GM19193 (cell line): ENCODE results near the gene FOXN3.

Experiments
- POLR2A ChIP-seq: IDR thresholded peaks from 4 replicates; pipeline ENCODE4 v1.6.1; 2011; ENCODE audit not compliant: insufficient read depth, insufficient read length; ENCODE audit errors: extremely low read depth

The FOXN3 gene

GRCh38 chr14:89266754-89267153 is 150.3 kb downstream of the FOXN3 start:
- TF ChIP-seq POLR2A, result no peak

DNA sequence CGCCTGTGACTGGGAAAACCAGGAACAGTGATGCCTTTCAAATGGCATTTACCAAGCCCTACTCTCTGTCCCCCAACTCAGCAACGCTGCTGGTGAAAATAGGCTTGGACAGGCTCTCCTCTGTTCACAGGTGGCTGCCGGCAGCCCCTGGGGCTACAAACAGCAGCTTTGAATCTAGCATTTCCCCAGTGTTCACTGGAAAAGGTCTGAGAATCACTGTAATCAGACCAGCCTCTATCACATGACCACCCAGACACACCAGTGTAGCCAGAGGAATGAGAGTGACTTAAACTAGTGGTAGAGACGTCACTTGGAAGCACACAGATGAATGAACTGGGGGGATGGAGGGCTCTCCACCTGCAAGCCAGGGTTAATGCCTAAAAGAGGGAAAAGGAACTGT is 151.8 kb downstream of the FOXN3 start:
- no peak for TF ChIP-seq POLR2A

GRCh38 chr14:89264196-89264800 is 152.7 kb downstream of the FOXN3 start:
- no peak for TF ChIP-seq POLR2A

DNA sequence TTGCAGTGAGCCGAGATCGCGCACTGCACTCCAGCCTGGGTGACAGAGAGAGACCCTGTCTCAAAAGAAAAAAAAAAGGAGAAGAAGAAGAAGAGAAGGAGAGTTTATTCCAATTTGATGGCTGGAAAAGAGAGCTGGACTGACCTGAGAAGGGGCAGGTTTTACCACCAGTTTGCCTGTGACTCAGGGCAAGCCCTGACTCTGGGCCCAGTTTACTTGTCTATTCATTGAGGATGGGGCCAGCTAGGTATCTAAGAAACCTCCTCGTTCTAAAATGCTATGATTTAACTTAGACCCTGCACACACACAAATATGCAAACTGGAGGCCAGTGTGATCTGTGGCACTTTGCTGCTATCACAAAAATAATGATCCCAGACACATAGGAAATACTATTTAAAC is 155.0 kb downstream of the FOXN3 start:
- no peak for TF ChIP-seq POLR2A

GRCh38 chr14:89260898-89261297 is 156.1 kb downstream of the FOXN3 start:
- TF ChIP-seq POLR2A, result no peak

DNA sequence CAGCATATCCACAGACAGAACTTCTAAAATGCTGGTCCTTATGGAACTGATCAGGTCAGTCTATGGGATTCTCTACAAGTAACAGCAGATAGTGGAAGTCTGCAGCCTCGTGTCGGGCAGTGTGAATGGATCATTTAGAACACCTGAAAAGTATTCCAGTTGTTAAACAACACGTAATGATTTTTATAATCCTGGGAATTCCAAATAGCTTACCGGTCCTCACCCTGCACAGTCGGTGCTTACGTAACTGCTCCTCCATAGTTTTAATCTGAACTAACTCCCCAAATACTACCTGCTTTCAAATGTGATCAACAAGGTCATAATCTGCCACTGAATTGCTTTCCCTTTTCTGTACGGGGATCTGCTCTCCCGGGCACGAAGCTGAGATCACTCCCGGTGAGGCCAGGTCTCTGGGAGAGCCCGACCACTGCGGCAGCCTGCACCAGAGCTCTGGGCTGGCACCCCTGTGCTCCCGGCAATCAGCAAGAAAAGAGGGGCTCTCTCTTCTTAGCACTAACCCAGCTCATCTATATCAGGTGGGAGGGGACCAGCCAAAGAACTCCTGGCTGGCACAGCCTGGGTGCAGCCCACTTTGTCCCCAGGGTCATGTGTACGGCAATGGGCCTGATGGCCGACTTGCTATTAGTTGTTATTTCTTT is 157.0 kb downstream of the FOXN3 start:
- TF ChIP-seq POLR2A, result no peak

DNA sequence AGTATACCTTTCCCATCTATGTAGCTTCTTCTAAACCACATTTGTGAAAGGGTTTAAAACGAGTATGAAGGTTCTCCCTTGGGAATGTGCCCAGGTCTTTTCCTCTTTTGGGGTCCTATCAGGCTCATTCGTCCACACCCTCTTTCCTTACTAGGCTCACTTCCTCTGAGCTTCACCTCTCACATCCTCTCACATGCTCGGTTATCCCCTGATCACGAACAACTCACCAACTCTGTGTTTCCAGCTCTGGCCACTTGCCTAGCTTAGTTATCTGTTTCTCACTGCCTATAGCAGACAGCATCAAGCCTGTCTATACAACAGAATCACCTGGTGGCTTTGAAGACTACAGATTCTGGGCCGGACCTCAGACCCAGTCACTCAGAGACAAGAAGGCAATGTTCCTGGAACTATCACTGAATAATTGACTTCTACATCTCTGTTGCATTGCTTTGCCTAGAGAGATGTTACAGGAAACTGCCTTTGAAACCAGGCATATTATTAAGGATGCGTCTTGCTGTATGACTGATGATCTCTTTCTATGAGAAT is 158.2 kb downstream of the FOXN3 start:
- TF ChIP-seq POLR2A, result no peak

GRCh38 chr14:89256951-89257350 is 160.1 kb downstream of the FOXN3 start:
- TF ChIP-seq POLR2A, result no peak

GRCh38 chr14:89256283-89256682 is 160.8 kb downstream of the FOXN3 start:
- no peak for TF ChIP-seq POLR2A

DNA sequence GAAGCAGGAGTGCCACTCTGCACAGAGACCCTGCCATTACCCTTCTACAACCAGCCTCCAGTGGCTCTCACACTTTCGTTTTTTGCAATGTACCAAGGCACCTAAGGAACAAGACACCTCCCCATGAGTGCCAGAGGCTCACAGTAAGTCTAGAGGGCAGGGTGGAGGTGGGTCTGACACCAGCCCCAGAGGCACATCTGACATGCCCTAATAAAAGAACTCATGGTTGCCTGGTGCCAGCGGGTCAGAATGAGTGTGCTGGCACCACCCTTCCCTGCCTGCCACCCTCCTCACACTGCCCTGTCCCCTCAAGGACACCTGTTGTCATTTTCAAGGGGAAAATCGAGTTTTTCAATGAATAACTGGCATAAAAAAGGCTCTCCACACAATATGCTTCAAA is 161.2 kb downstream of the FOXN3 start:
- no peak for TF ChIP-seq POLR2A

GRCh38 chr14:89255012-89255411 is 162.0 kb downstream of the FOXN3 start:
- no peak for TF ChIP-seq POLR2A

DNA sequence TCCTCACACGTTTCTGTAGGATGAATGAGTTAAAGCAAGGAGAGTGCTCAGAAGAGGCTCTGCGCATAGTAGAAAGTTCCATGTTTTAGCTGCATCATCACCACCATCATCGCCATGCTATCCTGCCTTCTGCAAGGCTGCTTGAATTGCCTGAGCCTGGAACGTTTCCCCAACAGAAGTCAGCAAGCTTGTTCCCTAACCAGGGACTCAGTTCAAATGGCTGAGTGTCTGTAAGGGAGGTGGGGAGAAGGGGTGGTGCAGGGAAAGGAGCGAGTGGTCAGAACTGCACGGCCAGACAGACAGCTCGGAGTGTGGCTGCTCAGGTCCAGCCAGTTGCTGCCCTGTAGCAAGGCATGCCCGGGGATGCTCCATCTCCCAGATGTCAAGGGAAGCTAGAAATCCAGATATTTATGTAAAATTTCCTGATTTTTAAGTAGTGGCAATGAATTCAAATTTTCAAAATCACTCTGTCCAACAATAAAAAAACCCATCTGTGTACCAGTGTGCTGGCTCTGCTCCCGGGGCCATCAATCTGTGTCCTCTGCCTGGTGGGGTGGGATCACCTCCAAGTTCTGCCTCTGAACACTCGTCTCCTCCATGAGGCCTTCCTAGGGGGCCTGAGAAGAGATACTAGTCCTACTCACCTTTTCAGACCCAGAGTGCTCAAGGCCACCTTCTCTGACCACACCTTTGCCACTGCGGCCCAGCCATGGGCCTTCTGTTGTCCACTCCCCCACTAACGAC is 162.7 kb downstream of the FOXN3 start:
- TF ChIP-seq POLR2A, result no peak

- TF ChIP-seq POLR2A, result no peak
Measured at GRCh38 chr14:89252887-89253532, 164.0 kb downstream of the FOXN3 start.

DNA sequence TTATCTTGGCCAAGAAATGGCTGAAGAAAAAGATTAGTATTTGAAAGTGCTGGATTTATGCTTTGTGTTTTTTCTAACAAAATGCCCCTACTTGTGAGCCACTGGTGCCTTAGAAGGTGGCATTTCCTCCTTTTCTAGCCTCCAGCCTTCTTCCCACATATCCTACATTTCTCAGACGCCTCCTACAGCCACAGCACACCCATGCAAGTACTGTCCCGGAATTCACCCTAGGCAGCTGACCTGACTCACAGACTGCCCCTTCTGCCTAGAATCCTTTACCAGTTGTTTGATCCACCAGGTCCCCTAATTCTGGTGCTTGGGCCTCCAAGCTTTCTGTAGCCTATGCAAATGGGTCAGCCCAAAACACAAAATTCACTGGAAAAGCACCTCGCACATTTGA is 166.0 kb downstream of the FOXN3 start:
- no peak for TF ChIP-seq POLR2A

DNA sequence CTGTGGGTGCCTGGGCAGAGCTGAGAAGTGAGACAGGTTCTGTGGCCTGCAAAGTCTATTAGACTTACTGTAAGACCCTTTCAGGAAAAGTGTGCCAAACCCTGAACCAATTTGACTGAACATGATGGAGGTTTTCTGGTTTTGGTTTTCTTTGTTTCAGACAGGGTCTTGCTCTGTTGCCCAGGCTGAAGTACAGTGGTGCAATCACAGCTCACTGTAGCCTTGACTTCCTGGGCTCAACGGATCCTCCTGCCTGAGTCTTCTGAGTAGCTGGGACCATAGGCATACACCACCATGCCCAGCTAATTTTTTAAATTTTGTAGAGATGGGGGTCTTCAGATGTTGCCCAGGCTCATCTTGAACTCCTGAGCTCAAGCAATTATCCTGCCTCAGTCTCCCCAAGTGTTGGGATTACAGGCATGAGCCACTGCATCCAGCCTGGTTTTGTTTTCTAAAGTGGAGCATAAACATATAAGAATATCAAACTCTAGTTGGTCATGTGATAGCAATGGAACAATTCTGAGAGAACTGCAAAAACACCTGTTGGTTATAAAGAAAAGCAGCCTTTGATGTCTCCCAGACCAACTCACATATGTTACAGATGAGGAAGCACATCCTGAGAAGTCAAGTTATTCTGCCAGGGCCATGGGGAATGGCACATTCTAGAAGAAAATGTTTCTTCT is 166.9 kb downstream of the FOXN3 start:
- no peak for TF ChIP-seq POLR2A
